Naive thymus-derived CD4-positive, alpha-beta T cell (primary cell): Measurements from ENCODE around the gene NR1H4. TPM values are rescaled to one million over a fixed set of nuclear protein-coding genes. Genes with fewer than 3 reads are reported as not detected.

Experiments used
- ATAC-seq: fragments of 150-1000 bp; cut with Tn5 transposase; 2 replicates; pipeline ENCODE4 v1.10.0; 2021; ENCODE audit warnings: mild to moderate bottlenecking, moderate library complexity
- CTCF ChIA-PET: fragments of 350-600 bp; sonication (Branson Sonifier 250); formaldehyde crosslinking; loops from one replicate; lab custom pipeline; 2021; ENCODE audit warnings: antibody characterized with exemption; lab: Charles Lee
- POLR2A ChIA-PET: fragments of 350-600 bp; sonication (Branson Sonifier 250); formaldehyde crosslinking; loops from one replicate; lab custom pipeline; 2021; ENCODE audit warnings: antibody characterized with exemption, inconsistent platforms; lab: Charles Lee
- DNase-seq, 9 donors: peaks; one replicate each; pipeline versions ENCODE4 v3.0.0 to v3.0.0-alpha.2; 2020 to 2022; ENCODE audit warnings: mixed read lengths in 1 of 9
- H3K27ac ChIP-seq: one replicate; pipeline ENCODE4 v1.7.0; 2013; ENCODE audit warnings: mild to moderate bottlenecking, low read depth, low read length, moderate library complexity
- H3K27me3 ChIP-seq, 2 donors: one replicate each; pipeline ENCODE4 v1.7.0; 2013; ENCODE audit warnings: low read length in 2 of 2, mild to moderate bottlenecking in 2 of 2, moderate library complexity in 2 of 2; ENCODE audit not compliant: control insufficient read depth in 2 of 2, insufficient read depth in 2 of 2
- H3K36me3 ChIP-seq, 3 experiments: 1 replicate in 2 of 3; 2 replicates in 1 of 3; pipeline ENCODE4 v1.7.0; 2013; ENCODE audit warnings: low read length in 3 of 3, mild to moderate bottlenecking in 3 of 3, moderate library complexity in 1 of 3; ENCODE audit not compliant: insufficient read depth in 3 of 3, control insufficient read depth in 2 of 3
- H3K4me1 ChIP-seq, 2 donors: one replicate each; pipeline ENCODE4 v1.7.0; 2013; ENCODE audit warnings: low read length in 2 of 2, mild to moderate bottlenecking in 2 of 2, moderate library complexity in 1 of 2; ENCODE audit not compliant: control insufficient read depth in 2 of 2, insufficient read depth in 2 of 2
- H3K4me3 ChIP-seq: 2 replicates; pipeline ENCODE4 v1.7.0; 2013; ENCODE audit warnings: mild to moderate bottlenecking, low read length
- H3K9me3 ChIP-seq, 3 experiments: 1 replicate in 2 of 3; 2 replicates in 1 of 3; pipeline ENCODE4 v1.7.0; 2013; ENCODE audit warnings: low read length in 3 of 3; ENCODE audit not compliant: control insufficient read depth in 2 of 3
- H3K27ac Mint-ChIP-seq, 9 donors: one replicate each; pipeline ENCODE4 v1.8.0; 2020 to 2022; ENCODE audit warnings: mixed read lengths in 9 of 9, mild to moderate bottlenecking in 8 of 9, moderate library complexity in 5 of 9, inconsistent platforms in 2 of 9
- H3K27me3 Mint-ChIP-seq, 5 donors: one replicate each; pipeline ENCODE4 v1.8.0; 2021 to 2022; ENCODE audit warnings: mixed read lengths in 5 of 5, mild to moderate bottlenecking in 1 of 5
- H3K36me3 Mint-ChIP-seq, 5 donors: one replicate each; pipeline ENCODE4 v1.8.0; 2020 to 2022; ENCODE audit warnings: mixed read lengths in 5 of 5, mild to moderate bottlenecking in 3 of 5, inconsistent platforms in 1 of 5
- H3K4me1 Mint-ChIP-seq, 7 donors: one replicate each; pipeline ENCODE4 v1.8.0; 2020 to 2022; ENCODE audit warnings: mixed read lengths in 7 of 7, mild to moderate bottlenecking in 3 of 7, inconsistent platforms in 1 of 7
- H3K4me3 Mint-ChIP-seq, 10 donors: one replicate each; pipeline ENCODE4 v1.8.0; 2020 to 2022; ENCODE audit warnings: mild to moderate bottlenecking in 10 of 10, mixed read lengths in 10 of 10, moderate library complexity in 6 of 10, inconsistent platforms in 2 of 10
- H3K9me3 Mint-ChIP-seq, 11 donors: one replicate each; pipeline ENCODE4 v1.8.0; 2020 to 2022; ENCODE audit warnings: mixed read lengths in 11 of 11, mild to moderate bottlenecking in 4 of 11, inconsistent platforms in 1 of 11, moderate library complexity in 1 of 11
- intact Hi-C, 2 donors: fragments of 100-400 bp; cut with micrococcal nuclease; formaldehyde crosslinking; loops; one replicate each; pipeline ENCODE4 v1.15.1; 2023
- polyA plus RNA-seq, 2 donors: library from polyadenylated mRNA; unstranded; fragments of 300-500 nt; fragmentation: Illumina TruSeq; gene quantifications; one replicate each; pipeline ENCODE4 v1.2.3, GENCODE V29; 2021
- total RNA-seq, 6 experiments: library from RNA in 5 of 6; stranded (reverse) in 5 of 6; gene quantifications; 1 replicate in 5 of 6; 2 replicates in 1 of 6; pipeline ENCODE4 v1.2.3 and lab custom pipeline; 2021 to 2026

Gene NR1H4
- total and polyA plus RNA-seq, 7 experiments from 2014 or later = not detected

DNA sequence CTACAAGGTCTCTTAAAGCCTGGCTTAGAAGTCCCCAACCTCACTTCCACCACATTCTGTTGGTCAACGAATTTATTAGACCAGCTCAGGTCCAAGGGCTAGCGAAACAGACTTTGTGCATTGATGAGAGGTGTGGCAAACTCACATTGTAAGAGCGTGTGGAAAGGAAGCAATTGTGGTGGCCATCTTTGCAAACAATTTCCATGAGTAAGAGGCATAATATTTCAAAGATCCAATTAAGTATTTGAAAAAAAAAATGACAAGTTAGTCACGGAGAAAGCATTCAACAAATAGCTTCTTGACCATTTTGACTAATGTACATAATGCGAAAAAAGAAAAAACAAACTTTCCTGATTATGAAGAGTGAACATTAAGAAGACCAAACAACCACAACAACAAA lies 7.4 kb downstream of the NR1H4 start:
- no peaks in the 10 kb centered on the region for H3K4me1 Mint-ChIP-seq
- no peaks in the 10 kb centered on the region for H3K4me1 ChIP-seq
- no peak overlapping the region for H3K4me3 ChIP-seq
- no peak for DNase-seq
- no peaks in the 10 kb centered on the region for H3K36me3 ChIP-seq
- H3K36me3 Mint-ChIP-seq = no peaks in the 10 kb centered on the region
- no peaks in the 10 kb centered on the region for H3K27me3 ChIP-seq
- no peaks in the 10 kb centered on the region for H3K9me3 ChIP-seq
- no peak overlapping the region for H3K27ac ChIP-seq
- no peak overlapping the region for H3K4me3 Mint-ChIP-seq
- intact Hi-C loops = no loop called here
- no peak overlapping the region for H3K27ac Mint-ChIP-seq
- POLR2A ChIA-PET = no interaction called here
- ATAC-seq = no peak
- CTCF ChIA-PET = no interaction called here
- H3K9me3 Mint-ChIP-seq = peaks cover 0 to 2% (median 0%) of the 10 kb centered on the region in 11 donors
- peaks cover 3 to 20% (median 18%) of the 10 kb centered on the region in 5 donors for H3K27me3 Mint-ChIP-seq

DNA sequence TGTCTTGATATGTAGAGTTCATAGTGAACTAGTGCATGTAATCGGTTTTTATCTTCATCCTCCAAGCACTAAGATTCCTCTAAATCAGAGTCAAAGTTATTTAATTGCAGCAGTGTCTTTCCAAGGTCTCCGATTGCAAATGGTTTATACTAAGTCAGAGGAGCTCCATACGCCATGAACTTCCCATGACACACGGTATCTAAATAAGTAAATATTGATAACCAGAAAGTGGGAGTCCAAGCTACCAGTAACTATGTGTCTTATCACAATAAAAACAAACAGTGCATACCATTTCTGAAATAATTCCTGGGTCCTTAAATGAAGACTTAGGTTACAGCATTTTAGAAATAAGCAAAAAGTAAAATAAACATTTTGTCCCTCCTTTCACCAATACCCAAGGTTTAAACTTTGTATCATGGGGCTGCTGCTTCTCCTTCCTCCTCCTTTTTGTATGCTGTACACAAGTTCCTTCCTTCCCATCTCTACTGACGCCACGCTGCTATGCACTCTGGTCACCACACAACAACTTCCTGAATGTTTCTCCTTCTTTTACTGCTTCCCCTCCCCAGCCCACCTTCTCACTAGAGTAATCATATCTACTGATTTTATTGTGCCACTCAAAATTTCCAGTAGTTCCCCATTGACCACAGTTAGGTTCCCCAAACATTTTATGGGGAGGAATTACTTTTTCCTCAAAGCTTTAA lies 10.7 kb downstream of the NR1H4 start:
- Mint-ChIP-seq H3K4me3 (no peak overlapping the region), H3K36me3 (no peaks in the 10 kb centered on the region), H3K9me3 (peaks cover 0 to 2% (median 0%) of the 10 kb centered on the region in 11 donors), H3K27ac (no peak overlapping the region), H3K27me3 (peaks cover 0 to 27% (median 17%) of the 10 kb centered on the region in 5 donors), H3K4me1 (no peaks in the 10 kb centered on the region)
- CTCF ChIA-PET = no interaction called here
- Histone ChIP-seq H3K9me3 (no peaks in the 10 kb centered on the region), H3K27ac (no peak overlapping the region), H3K27me3 (no peaks in the 10 kb centered on the region), H3K4me1 (no peaks in the 10 kb centered on the region), H3K4me3 (no peak overlapping the region), H3K36me3 (no peaks in the 10 kb centered on the region)
- POLR2A ChIA-PET = no interaction called here
- no peak for DNase-seq
- intact Hi-C loops = no loop called here
- ATAC-seq = no peak

DNA sequence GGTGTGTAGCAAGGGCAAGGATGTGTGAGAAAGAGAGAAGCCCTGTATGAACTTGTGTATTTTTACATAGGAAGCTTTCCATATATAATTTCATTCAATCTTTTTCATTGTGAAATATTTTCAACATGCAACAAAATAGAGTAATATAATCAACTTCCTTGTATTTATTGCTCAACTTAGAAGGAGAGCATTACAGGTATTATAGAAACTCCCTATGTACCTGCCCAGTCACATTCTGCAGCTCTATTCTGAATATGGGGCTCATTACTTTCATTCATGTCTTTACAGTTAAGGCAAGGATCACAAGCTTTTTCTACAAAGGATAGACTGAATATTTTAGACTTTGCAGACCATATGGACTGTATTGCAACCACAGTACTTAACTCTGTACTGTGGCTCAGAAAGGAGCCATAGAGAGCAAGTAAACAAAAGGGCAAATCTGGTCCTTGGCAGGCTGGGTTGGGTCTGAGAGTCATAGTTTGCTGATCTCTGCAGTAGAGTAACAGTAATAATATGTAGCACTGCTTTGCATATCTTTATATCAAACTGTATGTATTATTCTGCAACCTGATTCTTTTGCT lies 11.3 kb downstream of the NR1H4 start:
- Histone ChIP-seq H3K27me3 (no peaks in the 10 kb centered on the region), H3K9me3 (no peaks in the 10 kb centered on the region), H3K36me3 (no peaks in the 10 kb centered on the region), H3K4me1 (no peaks in the 10 kb centered on the region), H3K27ac (no peak overlapping the region), H3K4me3 (no peak overlapping the region)
- DNase-seq (no peak), ATAC-seq (no peak)
- intact Hi-C loops = no loop called here
- no peak overlapping the region for H3K4me3 Mint-ChIP-seq
- no peak overlapping the region for H3K27ac Mint-ChIP-seq
- ChIA-PET CTCF (no interaction called here), POLR2A (no interaction called here)
- H3K4me1 Mint-ChIP-seq = no peaks in the 10 kb centered on the region
- H3K27me3 Mint-ChIP-seq = peaks cover 2 to 27% (median 12%) of the 10 kb centered on the region in 5 donors
- no peaks in the 10 kb centered on the region for H3K36me3 Mint-ChIP-seq
- H3K9me3 Mint-ChIP-seq = peaks cover 0 to 2% (median 0%) of the 10 kb centered on the region in 11 donors

DNA sequence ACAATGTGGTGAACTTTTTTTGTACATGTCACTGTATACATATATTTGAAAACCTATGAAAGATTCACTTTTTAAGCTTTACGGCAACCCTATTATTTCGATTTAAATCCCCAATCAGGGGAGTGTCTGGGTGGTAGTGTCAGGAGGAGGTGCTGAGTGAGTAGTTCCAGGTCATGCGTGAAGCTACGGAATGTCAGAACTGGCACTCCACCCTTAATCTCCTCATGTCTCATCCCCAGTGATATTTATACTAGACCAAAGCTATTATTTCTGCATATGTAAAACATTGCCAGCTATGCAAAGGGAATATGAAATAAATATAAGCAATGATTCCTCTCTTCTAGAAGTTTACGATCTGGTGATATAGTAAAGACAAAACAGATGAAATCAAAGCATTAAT lies 12.3 kb downstream of the NR1H4 start:
- peaks cover 0 to 2% (median 0%) of the 10 kb centered on the region in 11 donors for H3K9me3 Mint-ChIP-seq
- no peak overlapping the region for H3K27ac ChIP-seq
- H3K4me3 Mint-ChIP-seq = no peak overlapping the region
- no peaks in the 10 kb centered on the region for H3K36me3 ChIP-seq
- H3K36me3 Mint-ChIP-seq = no peaks in the 10 kb centered on the region
- H3K27ac Mint-ChIP-seq = no peak overlapping the region
- no peak overlapping the region for H3K4me3 ChIP-seq
- H3K4me1 Mint-ChIP-seq = no peaks in the 10 kb centered on the region
- ChIA-PET CTCF (no interaction called here), POLR2A (no interaction called here)
- ATAC-seq = no peak
- intact Hi-C loops = no loop called here
- H3K4me1 ChIP-seq = no peaks in the 10 kb centered on the region
- H3K9me3 ChIP-seq = no peaks in the 10 kb centered on the region
- no peaks in the 10 kb centered on the region for H3K27me3 ChIP-seq
- H3K27me3 Mint-ChIP-seq = peaks cover 2 to 22% (median 11%) of the 10 kb centered on the region in 5 donors
- DNase-seq = no peak

DNA sequence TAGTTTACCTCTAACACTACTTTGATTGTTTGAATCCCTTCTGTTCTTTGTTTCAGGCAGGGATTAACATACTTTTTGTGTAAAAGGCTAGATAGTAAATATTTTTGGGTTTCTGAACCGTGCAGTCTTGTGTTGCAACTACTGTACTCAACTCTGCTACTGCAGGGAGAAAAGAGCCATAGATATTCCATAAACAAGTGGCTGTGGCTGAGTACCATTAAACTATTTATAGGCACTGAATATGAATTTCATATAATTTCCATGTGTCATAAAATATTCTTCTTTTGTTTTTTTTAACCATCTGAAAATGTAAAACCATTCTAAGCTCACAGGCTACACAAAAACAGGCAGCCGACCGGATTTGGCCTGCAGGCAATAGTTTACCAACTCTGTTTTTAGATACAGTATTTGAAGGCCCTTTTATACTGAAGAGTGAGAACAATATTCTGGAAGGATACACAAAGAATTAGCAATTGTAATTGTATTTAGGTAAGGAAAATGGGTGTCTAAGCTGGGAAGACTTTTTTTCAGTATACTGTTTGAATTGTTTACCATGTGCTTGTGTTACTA lies 15.7 kb downstream of the NR1H4 start:
- H3K4me3 Mint-ChIP-seq = no peak overlapping the region
- Histone ChIP-seq H3K27me3 (no peaks in the 10 kb centered on the region), H3K4me1 (no peaks in the 10 kb centered on the region), H3K36me3 (no peaks in the 10 kb centered on the region), H3K27ac (no peak overlapping the region), H3K4me3 (no peak overlapping the region), H3K9me3 (no peaks in the 10 kb centered on the region)
- no peak overlapping the region for H3K27ac Mint-ChIP-seq
- ChIA-PET POLR2A (no interaction called here), CTCF (no interaction called here)
- H3K4me1 Mint-ChIP-seq = no peaks in the 10 kb centered on the region
- intact Hi-C loops = no loop called here
- ATAC-seq = no peak
- DNase-seq = no peak
- H3K27me3 Mint-ChIP-seq = peaks cover 2 to 28% (median 19%) of the 10 kb centered on the region in 5 donors
- H3K9me3 Mint-ChIP-seq = peaks cover 0 to 1% (median 0%) of the 10 kb centered on the region in 11 donors
- no peaks in the 10 kb centered on the region for H3K36me3 Mint-ChIP-seq

DNA sequence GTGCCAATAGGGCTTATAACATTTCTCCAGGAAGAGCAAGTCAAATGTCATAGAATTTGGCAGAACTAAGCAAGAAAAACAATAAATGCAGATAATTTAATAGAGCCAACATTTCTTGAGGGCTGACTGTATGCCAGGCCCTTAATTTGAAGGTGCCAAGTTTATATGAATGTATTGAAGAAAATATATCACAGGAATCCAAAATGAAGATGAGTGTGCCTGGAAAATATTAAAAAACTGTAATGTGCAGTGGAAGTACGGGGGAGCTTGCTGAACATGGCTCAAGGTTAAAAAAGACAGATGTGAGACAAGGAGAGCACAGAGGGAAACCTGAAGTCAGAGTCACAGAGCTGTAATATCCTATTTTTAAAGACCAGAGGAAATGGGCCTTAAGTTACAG lies 16.4 kb downstream of the NR1H4 start:
- no peaks in the 10 kb centered on the region for H3K4me1 Mint-ChIP-seq
- DNase-seq (no peak), ATAC-seq (no peak)
- no peaks in the 10 kb centered on the region for H3K36me3 Mint-ChIP-seq
- ChIA-PET CTCF (no interaction called here), POLR2A (no interaction called here)
- H3K27ac Mint-ChIP-seq = no peak overlapping the region
- H3K4me1 ChIP-seq = no peaks in the 10 kb centered on the region
- H3K4me3 Mint-ChIP-seq = no peak overlapping the region
- peaks cover 2 to 34% (median 16%) of the 10 kb centered on the region in 5 donors for H3K27me3 Mint-ChIP-seq
- H3K27ac ChIP-seq = no peak overlapping the region
- no peaks in the 10 kb centered on the region for H3K9me3 ChIP-seq
- no peak overlapping the region for H3K4me3 ChIP-seq
- H3K27me3 ChIP-seq = no peaks in the 10 kb centered on the region
- H3K36me3 ChIP-seq = no peaks in the 10 kb centered on the region
- intact Hi-C loops = no loop called here
- H3K9me3 Mint-ChIP-seq = peaks cover 0 to 1% (median 0%) of the 10 kb centered on the region in 11 donors
